Esophagus squamous epithelium (tissue), 4 donors: ENCODE measurements around the gene CACNA1F.

ENCODE experiments used
- CTCF ChIP-seq, 6 experiments: fragments of 450-650 bp in 4 of 6; fragments of 200-600 bp in 2 of 6; sonication (generic) in 2 of 6; IDR thresholded peaks; one replicate each; pipeline ENCODE4 v1.5.1; 2016 to 2019; ENCODE audit warnings: antibody characterized with exemption in 6 of 6, mild to moderate bottlenecking in 4 of 6, moderate library complexity in 4 of 6
- POLR2A ChIP-seq, 4 donors: fragments of 450-650 bp; IDR thresholded peaks; one replicate each; pipeline ENCODE4 v1.6.1; 2017; ENCODE audit warnings: antibody characterized with exemption in 4 of 4, mild to moderate bottlenecking in 4 of 4, moderate library complexity in 3 of 4

DNA sequence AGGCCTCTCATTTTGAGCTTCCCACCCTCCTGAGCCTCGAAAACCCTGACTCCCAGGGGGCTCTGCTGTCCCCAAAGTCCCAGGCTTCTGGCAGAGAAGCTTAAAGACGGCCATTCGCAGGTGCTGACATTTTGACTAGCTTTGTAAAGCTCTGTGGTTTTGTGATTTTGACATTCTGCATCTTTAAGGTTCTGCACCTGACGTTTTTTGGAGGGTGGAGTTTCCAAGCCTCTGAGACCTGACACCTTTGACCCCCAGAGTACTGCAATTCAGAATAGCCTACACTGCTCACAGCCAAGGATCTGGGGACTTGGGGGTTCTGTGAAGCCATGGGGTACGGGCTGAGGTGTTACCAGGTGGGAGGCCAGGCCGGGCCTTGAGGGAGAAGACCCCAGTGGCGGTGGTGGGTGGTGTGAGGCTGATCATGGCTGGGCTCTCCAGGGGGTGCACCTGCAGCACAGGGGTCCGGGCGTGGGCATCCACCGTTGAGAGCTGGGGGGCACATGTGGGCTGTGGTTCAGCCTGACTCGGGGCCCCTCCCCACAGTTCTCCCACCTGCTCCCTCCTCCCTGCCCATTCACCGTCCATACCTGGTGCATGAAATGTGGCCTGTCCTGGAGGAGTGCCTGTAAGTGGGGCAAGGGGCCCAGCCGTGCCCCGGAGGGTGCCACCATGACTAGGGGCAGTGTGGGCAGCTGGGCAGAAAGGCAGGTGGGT, 24.1 kb upstream of the CACNA1F start:
- TF ChIP-seq CTCF (IDR thresholded peaks at IDR 0.05) (no peak), POLR2A (IDR thresholded peaks at IDR 0.05) (no peak)
